KMS-11 (cell line): Measurements from ENCODE around the gene VCP.

Experiments used
- H2AFZ ChIP-seq: fragments of 200-600 bp; sonication (generic); 2 replicates; pipeline ENCODE4 v1.6.1; 2016; ENCODE audit warnings: antibody characterized with exemption, mixed run types, low read depth
- H3K27ac ChIP-seq: fragments of 200-600 bp; sonication (generic); 2 replicates; pipeline ENCODE4 v1.6.1; 2016; ENCODE audit warnings: mild to moderate bottlenecking, mixed run types
- H3K27me3 ChIP-seq: fragments of 200-600 bp; sonication (generic); 2 replicates; pipeline ENCODE4 v1.6.1; 2017; ENCODE audit warnings: mild to moderate bottlenecking, low read depth, mixed run types, moderate library complexity; ENCODE audit not compliant: insufficient read depth
- H3K36me3 ChIP-seq: fragments of 200-600 bp; sonication (generic); 2 replicates; pipeline ENCODE4 v1.6.1; 2017; ENCODE audit warnings: mild to moderate bottlenecking, mixed run types; ENCODE audit not compliant: insufficient read depth
- H3K4me1 ChIP-seq: fragments of 200-600 bp; sonication (generic); 2 replicates; pipeline ENCODE4 v1.6.1; 2016; ENCODE audit warnings: mild to moderate bottlenecking, low read depth, mixed run types; ENCODE audit not compliant: poor library complexity, severe bottlenecking
- H3K4me2 ChIP-seq: fragments of 200-600 bp; sonication (generic); 2 replicates; pipeline ENCODE4 v1.7.0; 2016; ENCODE audit warnings: mild to moderate bottlenecking, mixed run types
- H3K4me3 ChIP-seq: fragments of 200-600 bp; sonication (generic); IDR thresholded peaks from 2 replicates; pipeline ENCODE4 v1.6.1; 2017; ENCODE audit warnings: low read depth, low read length, mixed read lengths; ENCODE audit not compliant: insufficient read depth
- H3K79me2 ChIP-seq: fragments of 200-600 bp; sonication (generic); 2 replicates; pipeline ENCODE4 v1.6.1; 2016; ENCODE audit warnings: low read depth, mixed run types; ENCODE audit not compliant: insufficient read depth
- H3K9ac ChIP-seq: fragments of 200-600 bp; sonication (generic); 2 replicates; pipeline ENCODE4 v1.6.1; 2016; ENCODE audit warnings: mild to moderate bottlenecking, mixed run types
- H4K20me1 ChIP-seq: fragments of 200-600 bp; sonication (generic); 2 replicates; pipeline ENCODE4 v1.6.1; 2016; ENCODE audit warnings: mild to moderate bottlenecking, mixed run types; ENCODE audit not compliant: insufficient read depth
- CTCF ChIP-seq: fragments of 200-600 bp; sonication (generic); conservative IDR thresholded peaks from 2 replicates; pipeline ENCODE4 v1.6.1; 2017; ENCODE audit warnings: low read depth, mild to moderate bottlenecking, antibody characterized with exemption, low read length, moderate library complexity, mixed read lengths

Gene VCP

GRCh38 chr9:35072461-35073278 is at the start of gene VCP:
TSS of gene VCP (minus strand) at chr9:35072625. CDS start at chr9:35072353, 272 bp downstream.
- peaks cover 53% of the 10 kb centered on the region for H3K79me2 ChIP-seq
- peaks cover 9% of the 10 kb centered on the region; the same call in 1 of the 2 replicates for H3K36me3 ChIP-seq
- peaks cover 35% of the 10 kb centered on the region for H3K4me1 ChIP-seq
- H3K4me3 ChIP-seq: no peak within 1 kb of the TSS
- no peak for TF ChIP-seq CTCF
- H3K27me3 ChIP-seq: no peaks in the 10 kb centered on the region
- peaks cover 36% of the 10 kb centered on the region for H4K20me1 ChIP-seq
- peak within 1 kb of the TSS; percentile 100 for H3K27ac ChIP-seq
- peak within 1 kb of the TSS; percentile 31; the same call in 1 of the 2 replicates for H2AFZ ChIP-seq
- peak within 1 kb of the TSS; percentile 99 for H3K9ac ChIP-seq
- peak within 1 kb of the TSS; percentile 62 for H3K4me2 ChIP-seq

- Histone ChIP-seq H3K27ac (peak overlapping the region; percentile 53; the same call in 1 of the 2 replicates), H3K79me2 (no peaks in the 10 kb centered on the region), H3K36me3 (no peaks in the 10 kb centered on the region), H2AFZ (peak overlapping the region; percentile 94), H3K4me2 (peak overlapping the region; percentile 96), H3K4me1 (peaks cover 37% of the 10 kb centered on the region), H3K27me3 (no peaks in the 10 kb centered on the region), H3K9ac (no peak overlapping the region; the same call in 1 of the 2 replicates), H4K20me1 (no peaks in the 10 kb centered on the region), H3K4me3 (no peak overlapping the region)
- peak; percentile 86 for TF ChIP-seq CTCF
Observed at GRCh38 chr9:35116898-35117551, 44.6 kb upstream of the VCP start.

GRCh38 chr9:35116539-35116897 is 44.1 kb upstream of the VCP start:
- peak overlapping the region; percentile 53; the same call in 1 of the 2 replicates for H3K27ac ChIP-seq
- no peak for TF ChIP-seq CTCF
- peak overlapping the region; percentile 21; the same call in 1 of the 2 replicates for H3K9ac ChIP-seq

GRCh38 chr9:35115680-35116538 is 43.5 kb upstream of the VCP start, which contains the start of gene ATOSB:
TSS of gene ATOSB (minus strand) at chr9:35115862. CDS start at chr9:35108274, 7,588 bp downstream.
- peak within 1 kb of the TSS; percentile 94 for H2AFZ ChIP-seq
- H3K27ac ChIP-seq: peak within 1 kb of the TSS; percentile 53
- H3K9ac ChIP-seq: peak within 1 kb of the TSS; percentile 40; the same call in 1 of the 2 replicates
- no peaks in the 10 kb centered on the region for H3K36me3 ChIP-seq
- peaks cover 40% of the 10 kb centered on the region for H3K4me1 ChIP-seq
- H3K79me2 ChIP-seq: no peaks in the 10 kb centered on the region
- H3K4me3 ChIP-seq: no peak within 1 kb of the TSS
- TF ChIP-seq CTCF: no peak
- no peaks in the 10 kb centered on the region for H4K20me1 ChIP-seq
- H3K27me3 ChIP-seq: no peaks in the 10 kb centered on the region
- peak within 1 kb of the TSS; percentile 96 for H3K4me2 ChIP-seq

More at GRCh38 chr9:35116539-35116897, 44.1 kb upstream of the VCP start:
- H3K4me2 ChIP-seq: peak overlapping the region; percentile 96
- peak overlapping the region; percentile 94 for H2AFZ ChIP-seq
- no peak overlapping the region for H3K4me3 ChIP-seq
- no peaks in the 10 kb centered on the region for H3K36me3 ChIP-seq
- H3K79me2 ChIP-seq: no peaks in the 10 kb centered on the region
- H3K27me3 ChIP-seq: no peaks in the 10 kb centered on the region
- peaks cover 40% of the 10 kb centered on the region for H3K4me1 ChIP-seq
- no peaks in the 10 kb centered on the region for H4K20me1 ChIP-seq
